Measurements from ENCODE around the gene ANKMY2. TPM values are rescaled to one million over a fixed set of nuclear protein-coding genes. Genes with fewer than 3 reads are reported as not detected.

The ANKMY2 gene
- polyA plus RNA-seq, 1 donor from 2014 or later, result 94.7 TPM

GRCh38 chr7:16611711-16612110, 33.8 kb downstream of the ANKMY2 start:
- TF ChIP-seq SMC3 (conservative IDR thresholded peaks at IDR 0.05; ENCODE audit: poor library complexity), result no peak
- TF ChIP-seq RAD21 (conservative IDR thresholded peaks at IDR 0.05), result no peak
- no peak for TF ChIP-seq POLR2AphosphoS5 (IDR thresholded peaks at IDR 0.05)
- TF ChIP-seq EZH2 (IDR thresholded peaks at IDR 0.05; ENCODE audit: borderline replicate concordance, insufficient read depth, low read length, poor library complexity, severe bottlenecking), result no peak
- no peak for TF ChIP-seq CTCF (IDR thresholded peaks at IDR 0.05; ENCODE audit: poor library complexity, severe bottlenecking)
- no peak for TF ChIP-seq TAF1 (IDR thresholded peaks at IDR 0.05; ENCODE audit: low read depth)
- TF ChIP-seq, protein P1, sequence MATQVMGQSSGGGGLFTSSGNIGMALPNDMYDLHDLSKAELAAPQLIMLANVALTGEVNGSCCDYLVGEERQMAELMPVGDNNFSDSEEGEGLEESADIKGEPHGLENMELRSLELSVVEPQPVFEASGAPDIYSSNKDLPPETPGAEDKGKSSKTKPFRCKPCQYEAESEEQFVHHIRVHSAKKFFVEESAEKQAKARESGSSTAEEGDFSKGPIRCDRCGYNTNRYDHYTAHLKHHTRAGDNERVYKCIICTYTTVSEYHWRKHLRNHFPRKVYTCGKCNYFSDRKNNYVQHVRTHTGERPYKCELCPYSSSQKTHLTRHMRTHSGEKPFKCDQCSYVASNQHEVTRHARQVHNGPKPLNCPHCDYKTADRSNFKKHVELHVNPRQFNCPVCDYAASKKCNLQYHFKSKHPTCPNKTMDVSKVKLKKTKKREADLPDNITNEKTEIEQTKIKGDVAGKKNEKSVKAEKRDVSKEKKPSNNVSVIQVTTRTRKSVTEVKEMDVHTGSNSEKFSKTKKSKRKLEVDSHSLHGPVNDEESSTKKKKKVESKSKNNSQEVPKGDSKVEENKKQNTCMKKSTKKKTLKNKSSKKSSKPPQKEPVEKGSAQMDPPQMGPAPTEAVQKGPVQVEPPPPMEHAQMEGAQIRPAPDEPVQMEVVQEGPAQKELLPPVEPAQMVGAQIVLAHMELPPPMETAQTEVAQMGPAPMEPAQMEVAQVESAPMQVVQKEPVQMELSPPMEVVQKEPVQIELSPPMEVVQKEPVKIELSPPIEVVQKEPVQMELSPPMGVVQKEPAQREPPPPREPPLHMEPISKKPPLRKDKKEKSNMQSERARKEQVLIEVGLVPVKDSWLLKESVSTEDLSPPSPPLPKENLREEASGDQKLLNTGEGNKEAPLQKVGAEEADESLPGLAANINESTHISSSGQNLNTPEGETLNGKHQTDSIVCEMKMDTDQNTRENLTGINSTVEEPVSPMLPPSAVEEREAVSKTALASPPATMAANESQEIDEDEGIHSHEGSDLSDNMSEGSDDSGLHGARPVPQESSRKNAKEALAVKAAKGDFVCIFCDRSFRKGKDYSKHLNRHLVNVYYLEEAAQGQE (IDR thresholded peaks at IDR 0.05; ENCODE audit: borderline replicate concordance), result no peak
- TF ChIP-seq EP300 (conservative IDR thresholded peaks at IDR 0.05; ENCODE audit: poor library complexity, severe bottlenecking), result no peak
- no peak for TF ChIP-seq MXI1 (conservative IDR thresholded peaks at IDR 0.05; ENCODE audit: poor library complexity, severe bottlenecking)
- Histone ChIP-seq H3K79me2 (replicated peaks; ENCODE audit: insufficient read depth, low read length) (peaks cover 3% of the 10 kb centered on the region), H3K9me3 (ENCODE audit: low read length) (no peaks in the 10 kb centered on the region), H3K27me3 (ENCODE audit: insufficient read depth, low read depth, low read length) (no peaks in the 10 kb centered on the region), H3K9me2 (ENCODE audit: insufficient read depth, low read length) (no peaks in the 10 kb centered on the region), H3K4me3 (ENCODE audit: low read length) (no peak overlapping the region), H3K36me3 (ENCODE audit: insufficient read depth, low read length) (peaks cover 16% of the 10 kb centered on the region), H3K4me2 (ENCODE audit: low read length) (no peak overlapping the region), H4K20me1 (ENCODE audit: insufficient read depth) (no peaks in the 10 kb centered on the region), H3F3A (ENCODE audit: insufficient read depth, low read length, poor library complexity, severe bottlenecking) (no peaks in the 10 kb centered on the region), H3K27ac (ENCODE audit: low read length) (no peak overlapping the region), H2AFZ (ENCODE audit: low read depth, low read length) (no peak overlapping the region), H3K9ac (ENCODE audit: low read length) (no peak overlapping the region)

DNA sequence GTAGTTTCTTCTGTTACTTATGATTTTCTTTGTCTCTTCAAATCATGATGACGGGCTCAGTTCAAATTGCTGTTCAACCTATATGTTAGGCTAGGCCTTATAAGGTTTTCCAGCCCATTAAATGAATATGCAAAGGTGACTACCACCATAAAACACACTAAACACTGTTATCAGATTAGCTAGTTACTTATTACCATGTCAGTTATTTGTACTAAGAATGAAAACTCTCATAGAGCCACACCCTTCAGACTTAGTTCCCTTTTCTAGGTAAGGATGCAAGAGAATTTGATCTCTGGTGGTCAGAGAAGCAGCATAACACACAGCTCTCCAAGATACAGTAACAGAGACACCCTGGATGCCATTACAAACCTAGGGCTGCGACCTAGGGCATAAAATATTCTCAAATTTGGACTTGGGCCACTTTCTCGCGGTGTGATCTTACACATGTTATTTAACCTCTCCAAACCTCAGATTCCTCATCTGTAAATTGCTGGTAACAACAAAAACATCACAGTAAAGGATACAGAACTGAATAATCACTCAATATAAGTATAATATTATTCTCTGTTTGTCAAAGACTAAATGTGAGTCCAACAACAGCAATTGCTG, 35.6 kb downstream of the ANKMY2 start:
- Histone ChIP-seq H3K9me3 (ENCODE audit: low read length) (no peaks in the 10 kb centered on the region), H3K4me3 (ENCODE audit: low read length) (no peak overlapping the region), H3K27me3 (ENCODE audit: insufficient read depth, low read depth, low read length) (no peaks in the 10 kb centered on the region)

More for the DNA sequence above, 35.6 kb downstream of the ANKMY2 start:
- no peak for TF ChIP-seq MXI1 (conservative IDR thresholded peaks at IDR 0.05; ENCODE audit: poor library complexity, severe bottlenecking)
- no peak for TF ChIP-seq CTCF (IDR thresholded peaks at IDR 0.05; ENCODE audit: poor library complexity, severe bottlenecking)
- TF ChIP-seq EZH2 (IDR thresholded peaks at IDR 0.05; ENCODE audit: borderline replicate concordance, insufficient read depth, low read length, poor library complexity, severe bottlenecking), result no peak
- TF ChIP-seq TAF1 (IDR thresholded peaks at IDR 0.05; ENCODE audit: low read depth), result no peak
- no peaks in the 10 kb centered on the region for H4K20me1 ChIP-seq (ENCODE audit: insufficient read depth)
- H3F3A ChIP-seq (ENCODE audit: insufficient read depth, low read length, poor library complexity, severe bottlenecking), result no peaks in the 10 kb centered on the region
- H3K9ac ChIP-seq (ENCODE audit: low read length), result no peak overlapping the region
- H3K36me3 ChIP-seq (ENCODE audit: insufficient read depth, low read length), result peaks cover 4% of the 10 kb centered on the region
- H2AFZ ChIP-seq (ENCODE audit: low read depth, low read length), result no peak overlapping the region
- H3K4me2 ChIP-seq (ENCODE audit: low read length), result no peak overlapping the region
- peaks cover 3% of the 10 kb centered on the region for H3K79me2 ChIP-seq (replicated peaks; ENCODE audit: insufficient read depth, low read length)
- no peaks in the 10 kb centered on the region for H3K9me2 ChIP-seq (ENCODE audit: insufficient read depth, low read length)
- no peak overlapping the region for H3K27ac ChIP-seq (ENCODE audit: low read length)
